ENCODE results near the gene KISS1R.

Gene KISS1R

DNA sequence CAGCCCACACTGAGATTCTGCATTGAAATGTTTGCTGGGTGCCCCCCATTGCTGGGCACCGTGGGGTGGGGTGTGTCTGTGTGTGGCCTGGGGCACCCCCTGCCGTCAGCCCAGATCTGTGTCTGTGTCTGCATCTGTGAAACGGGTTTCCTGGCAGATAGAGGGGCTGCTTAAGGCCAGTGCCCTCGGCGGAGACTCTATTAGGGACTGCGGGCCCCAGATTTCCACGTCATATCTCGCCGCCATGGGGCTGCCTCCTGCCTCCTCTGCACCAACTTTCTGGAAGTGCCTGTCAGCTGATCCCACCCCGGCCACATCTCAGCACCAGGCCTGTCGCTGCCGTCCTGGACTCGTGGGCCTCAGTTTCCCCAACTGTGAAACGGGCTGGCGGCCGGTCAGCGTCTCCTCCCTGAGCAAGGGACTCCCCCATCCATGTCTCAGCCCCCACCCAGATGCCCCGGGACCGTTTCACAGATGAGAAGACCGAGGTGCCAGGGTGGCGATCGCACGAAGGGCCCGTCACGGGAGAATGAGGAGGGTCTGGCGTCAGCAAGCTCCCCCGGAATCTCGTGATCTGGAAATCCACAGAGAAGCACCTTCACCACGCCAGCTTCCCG, 30.1 kb downstream of the KISS1R start:
- no peaks in the 10 kb centered on the region for H3K9me3 ChIP-seq (ENCODE audit: low read depth, low read length)
- no peaks in the 10 kb centered on the region; the same call in 1 of the 2 replicates for H3K36me3 ChIP-seq (ENCODE audit: insufficient read depth, low read length)
- no peak overlapping the region for H3K4me3 ChIP-seq
- H3K27ac ChIP-seq: no peak overlapping the region
- no peak for DNase-seq (ENCODE audit: low read depth, low spot score)
- TF ChIP-seq FOXP2 (optimal IDR thresholded peaks at IDR 0.05; ENCODE audit: control extremely low read depth, extremely low read length, insufficient read depth): no peak
- no peak for TF ChIP-seq EZH2 (IDR thresholded peaks at IDR 0.05)
- TF ChIP-seq POLR2AphosphoS5 (IDR thresholded peaks at IDR 0.05; ENCODE audit: borderline replicate concordance, low read depth, low read length): no peak
- no peak overlapping the region for H3K9ac ChIP-seq (ENCODE audit: insufficient read length)

DNA sequence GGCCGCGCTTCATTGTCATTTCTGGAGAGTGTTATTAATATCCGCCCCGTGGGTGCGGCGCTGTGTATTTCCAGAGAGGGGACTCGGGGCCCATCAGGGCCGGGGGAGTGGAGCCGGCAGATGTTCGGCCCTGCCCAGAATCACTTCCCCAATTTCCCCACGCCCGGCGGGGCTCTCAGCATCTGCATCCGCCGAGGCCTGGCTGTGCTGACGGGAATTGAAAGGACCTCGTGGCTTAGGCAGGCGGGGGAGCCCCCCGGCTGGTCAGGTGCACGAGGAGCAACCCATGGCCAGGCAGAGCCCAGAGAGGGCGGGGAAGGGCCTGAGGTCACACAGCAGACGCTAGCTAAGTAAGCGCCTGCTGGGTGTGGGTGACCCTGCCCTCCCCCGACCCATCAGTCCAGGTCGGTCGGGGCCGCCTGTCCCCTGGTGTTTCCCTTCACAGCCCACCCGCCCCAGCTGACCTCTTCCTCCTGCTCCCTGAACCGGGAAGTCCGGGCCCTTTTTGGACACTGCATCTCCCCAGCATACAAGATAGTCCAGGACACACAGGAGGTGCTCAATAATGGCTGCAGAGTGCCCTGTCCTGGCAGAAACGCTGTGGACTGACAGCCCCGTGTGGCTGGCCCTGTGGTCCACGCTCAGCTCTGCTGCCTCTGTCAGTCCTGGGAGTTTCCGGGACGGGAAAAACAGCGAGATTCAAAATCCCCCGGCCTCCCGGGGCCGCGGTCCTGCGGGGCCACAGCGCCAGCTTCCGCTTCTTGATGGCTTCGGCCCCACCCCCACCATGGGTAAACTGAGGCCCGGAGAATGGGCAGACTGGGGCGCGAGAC, 30.8 kb downstream of the KISS1R start:
- no peaks in the 10 kb centered on the region for H3K9me3 ChIP-seq (ENCODE audit: low read depth, low read length)
- no peaks in the 10 kb centered on the region; the same call in 1 of the 2 replicates for H3K36me3 ChIP-seq (ENCODE audit: insufficient read depth, low read length)
- no peak for DNase-seq (ENCODE audit: low read depth, low spot score)
- H3K9ac ChIP-seq (ENCODE audit: insufficient read length): no peak overlapping the region
- TF ChIP-seq POLR2AphosphoS5 (IDR thresholded peaks at IDR 0.05; ENCODE audit: borderline replicate concordance, low read depth, low read length) (no peak), FOXP2 (optimal IDR thresholded peaks at IDR 0.05; ENCODE audit: control extremely low read depth, extremely low read length, insufficient read depth) (no peak), EZH2 (IDR thresholded peaks at IDR 0.05) (no peak)
- H3K27ac ChIP-seq: no peak overlapping the region
- no peak overlapping the region for H3K4me3 ChIP-seq

DNA sequence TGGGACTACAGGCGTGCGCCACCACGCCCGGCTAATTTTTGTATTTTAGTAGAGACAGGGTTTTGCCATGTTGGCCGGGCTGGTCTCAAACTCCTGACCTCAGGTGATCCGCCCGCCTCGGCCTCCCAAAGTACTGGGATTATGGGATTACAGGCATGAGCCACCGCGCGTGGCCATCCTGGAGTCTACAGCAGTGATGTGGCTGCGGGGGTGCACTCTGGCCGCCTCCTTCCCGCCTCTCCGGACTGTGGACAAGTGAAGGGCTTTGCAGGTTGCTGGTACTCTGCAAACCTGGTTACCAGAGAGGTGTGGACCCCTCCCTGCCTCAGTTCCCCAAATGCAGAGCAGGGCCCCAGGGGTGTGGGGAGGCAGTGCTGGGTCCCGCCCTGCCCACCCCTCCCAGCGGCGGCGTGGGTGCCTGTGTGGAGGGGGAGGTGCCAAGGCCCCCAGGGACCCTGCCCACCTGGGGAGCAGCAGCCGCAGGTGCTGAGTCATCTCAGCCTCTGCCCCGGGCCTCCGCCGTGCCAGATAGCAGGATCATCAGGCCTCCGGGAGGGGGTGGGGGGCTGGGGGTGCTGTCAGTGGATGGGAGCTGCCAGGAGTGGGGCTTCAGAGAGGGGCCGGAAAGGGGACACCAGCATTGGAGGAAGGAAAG, 31.8 kb downstream of the KISS1R start:
- Histone ChIP-seq H3K36me3 (ENCODE audit: insufficient read depth, low read length) (no peaks in the 10 kb centered on the region), H3K9me3 (ENCODE audit: low read depth, low read length) (no peaks in the 10 kb centered on the region), H3K4me3 (no peak overlapping the region), H3K9ac (ENCODE audit: insufficient read length) (no peak overlapping the region), H3K27ac (no peak overlapping the region)
- TF ChIP-seq POLR2AphosphoS5 (IDR thresholded peaks at IDR 0.05; ENCODE audit: borderline replicate concordance, low read depth, low read length) (no peak), FOXP2 (optimal IDR thresholded peaks at IDR 0.05; ENCODE audit: control extremely low read depth, extremely low read length, insufficient read depth) (no peak), EZH2 (IDR thresholded peaks at IDR 0.05) (no peak)
- DNase-seq (ENCODE audit: low read depth, low spot score): no peak

DNA sequence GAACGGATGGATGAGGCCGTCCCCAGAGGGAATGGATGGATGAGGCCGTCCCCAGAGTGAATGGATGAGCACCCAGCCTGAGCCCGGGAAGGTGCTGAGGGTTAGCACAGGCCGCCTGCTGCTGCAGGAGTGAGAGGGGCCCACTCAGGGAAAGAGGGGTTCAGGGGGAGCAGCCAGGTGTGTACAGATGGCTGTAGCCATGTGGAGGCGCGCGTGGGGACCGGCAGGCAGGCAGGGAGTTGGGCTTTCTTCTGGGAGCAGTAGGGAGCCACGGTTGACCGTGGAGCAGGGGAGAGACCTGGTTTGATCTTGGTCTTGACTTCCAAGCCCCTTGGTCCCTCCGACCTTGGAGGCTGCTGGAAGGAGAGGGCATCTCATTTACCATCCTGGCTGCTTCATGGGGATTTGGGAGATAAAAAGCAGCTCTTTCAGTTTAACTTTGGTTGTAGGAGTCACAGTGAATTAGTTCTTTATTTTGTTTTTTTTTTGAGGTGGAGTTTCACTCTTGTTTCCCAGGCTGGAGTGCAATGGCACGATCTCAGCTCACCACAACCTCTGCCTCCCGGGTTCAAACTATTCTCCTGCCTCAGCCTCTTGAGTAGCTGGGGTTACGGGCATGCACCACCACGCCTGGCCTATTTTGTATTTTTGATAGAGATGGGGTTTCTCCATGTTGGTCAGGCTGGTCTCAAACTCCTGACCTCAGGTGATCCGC, 33.4 kb downstream of the KISS1R start:
- Histone ChIP-seq H3K27ac (no peak overlapping the region; the same call in 1 of the 2 replicates), H3K36me3 (ENCODE audit: insufficient read depth, low read length) (no peaks in the 10 kb centered on the region), H3K9ac (ENCODE audit: insufficient read length) (no peak overlapping the region), H3K4me3 (no peak overlapping the region), H3K9me3 (ENCODE audit: low read depth, low read length) (no peaks in the 10 kb centered on the region)
- DNase-seq (ENCODE audit: low read depth, low spot score): no peak
- TF ChIP-seq POLR2AphosphoS5 (IDR thresholded peaks at IDR 0.05; ENCODE audit: borderline replicate concordance, low read depth, low read length) (no peak), EZH2 (IDR thresholded peaks at IDR 0.05) (no peak), FOXP2 (optimal IDR thresholded peaks at IDR 0.05; ENCODE audit: control extremely low read depth, extremely low read length, insufficient read depth) (no peak)

DNA sequence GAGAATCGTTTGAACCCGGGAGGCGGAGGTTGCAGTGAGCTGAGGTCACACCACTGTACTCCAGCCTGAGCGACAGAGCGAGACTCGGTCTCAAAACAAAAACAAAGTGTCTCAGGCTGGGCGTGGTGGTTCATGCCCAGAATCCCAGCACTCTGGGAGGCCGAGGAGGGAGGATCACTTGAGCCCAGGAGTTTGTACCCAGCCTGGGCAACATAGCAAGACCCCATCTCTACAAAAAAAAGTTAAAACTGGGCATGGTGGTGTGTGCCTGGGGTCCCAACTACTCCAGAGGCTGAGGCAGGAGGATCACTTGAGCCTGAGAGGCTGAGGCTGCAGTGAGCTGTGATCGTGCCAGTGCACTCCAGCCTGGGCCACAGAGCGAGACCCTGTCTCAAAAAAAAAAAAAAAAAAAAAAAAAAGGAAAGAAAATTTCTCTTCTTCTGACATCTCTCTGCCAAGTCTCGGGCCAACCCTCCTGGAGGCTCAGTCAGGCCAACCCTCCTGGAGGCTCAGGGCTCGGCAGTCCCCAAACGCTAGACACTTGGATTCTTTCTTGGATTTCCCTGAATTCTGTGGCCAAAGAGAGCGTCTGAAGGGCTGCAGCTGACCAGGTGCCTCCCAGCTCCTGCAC, 35.0 kb downstream of the KISS1R start:
- no peak overlapping the region for H3K4me3 ChIP-seq

DNA sequence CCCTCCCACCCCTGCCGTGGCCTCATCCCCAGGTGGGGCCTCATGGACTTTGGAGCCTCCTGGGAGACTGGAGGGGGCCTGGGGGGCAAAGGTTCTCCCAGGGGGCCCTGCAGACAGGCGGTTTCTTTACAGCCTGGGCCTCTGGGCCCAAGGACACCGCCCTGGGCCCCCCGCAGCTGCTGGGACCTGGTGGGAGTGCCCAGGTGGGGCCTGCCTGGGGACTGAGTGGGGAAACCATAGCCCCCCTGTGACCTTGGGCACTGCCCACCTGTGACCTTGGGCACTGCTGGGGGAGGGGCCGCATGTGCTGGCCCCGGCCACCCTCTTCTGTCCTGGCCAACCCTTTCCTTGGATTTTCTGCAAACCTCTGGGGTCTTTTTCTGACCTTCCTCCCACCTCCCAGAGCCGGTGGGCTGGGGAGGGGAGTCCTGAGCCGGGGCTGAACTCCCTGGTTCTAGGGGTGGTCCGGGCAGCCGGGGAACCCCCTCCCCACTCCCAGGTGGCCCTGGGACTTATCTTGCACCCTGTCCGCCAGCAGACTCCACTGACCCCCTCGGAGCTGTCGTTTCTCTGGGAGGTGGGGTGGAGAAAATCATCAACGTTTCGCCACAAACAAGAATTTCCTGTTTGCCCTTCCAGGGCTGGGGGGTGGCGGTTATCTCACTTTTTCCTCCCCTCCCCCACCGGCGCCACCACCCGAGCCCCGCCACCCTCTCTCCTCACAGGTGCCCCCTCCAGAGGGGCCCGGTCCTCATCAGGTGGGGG, 35.7 kb downstream of the KISS1R start:
- Histone ChIP-seq H3K27ac (peak overlapping the region; percentile 57), H3K36me3 (ENCODE audit: insufficient read depth, low read length) (no peaks in the 10 kb centered on the region), H3K4me3 (0 out of 2 replicates have a peak overlapping the region, but pooled peaks have one; percentile 12), H3K9me3 (ENCODE audit: low read depth, low read length) (no peaks in the 10 kb centered on the region), H3K9ac (ENCODE audit: insufficient read length) (peak overlapping the region; percentile 41)
- TF ChIP-seq POLR2AphosphoS5 (IDR thresholded peaks at IDR 0.05; ENCODE audit: borderline replicate concordance, low read depth, low read length) (no peak), EZH2 (IDR thresholded peaks at IDR 0.05) (no peak), FOXP2 (optimal IDR thresholded peaks at IDR 0.05; ENCODE audit: control extremely low read depth, extremely low read length, insufficient read depth) (no peak)
- no peak for DNase-seq (ENCODE audit: low read depth, low spot score)

More for the DNA sequence above, 35.0 kb downstream of the KISS1R start:
- Histone ChIP-seq H3K9ac (ENCODE audit: insufficient read length) (no peak overlapping the region), H3K9me3 (ENCODE audit: low read depth, low read length) (no peaks in the 10 kb centered on the region), H3K36me3 (ENCODE audit: insufficient read depth, low read length) (no peaks in the 10 kb centered on the region), H3K27ac (peak overlapping the region; percentile 57; the same call in 1 of the 2 replicates)
- TF ChIP-seq EZH2 (IDR thresholded peaks at IDR 0.05) (no peak), POLR2AphosphoS5 (IDR thresholded peaks at IDR 0.05; ENCODE audit: borderline replicate concordance, low read depth, low read length) (no peak), FOXP2 (optimal IDR thresholded peaks at IDR 0.05; ENCODE audit: control extremely low read depth, extremely low read length, insufficient read depth) (no peak)
- no peak for DNase-seq (ENCODE audit: low read depth, low spot score)

Data from SK-N-MC (cell line).